Transverse colon (tissue), 3 donors: ENCODE data around the gene AUH.

Experiments
- EP300 ChIP-seq: sonication (generic); formaldehyde crosslinking; IDR thresholded peaks from one replicate; pipeline ENCODE4 v1.6.1; 2017; ENCODE audit warnings: antibody characterized with exemption, low read depth
- POLR2A ChIP-seq: fragments of 450-650 bp; IDR thresholded peaks from one replicate; pipeline ENCODE4 v1.6.1; 2016; ENCODE audit warnings: antibody characterized with exemption, mild to moderate bottlenecking, moderate library complexity
- TF ChIP-seq, protein P1 (sequence below), 5 experiments: fragments of 200-600 bp in 3 of 5; fragments of 450-650 bp in 2 of 5; sonication (generic) in 3 of 5; IDR thresholded peaks; 1 replicate in 2 of 5; 2 replicates in 3 of 5; pipeline ENCODE4 v1.5.1; 2016 to 2017; ENCODE audit warnings: antibody characterized with exemption in 5 of 5, inconsistent platforms in 3 of 5, mild to moderate bottlenecking in 2 of 5, moderate library complexity in 1 of 5

- TF ChIP-seq EP300 (no peak), POLR2A (no peak)
- TF ChIP-seq, protein P1, sequence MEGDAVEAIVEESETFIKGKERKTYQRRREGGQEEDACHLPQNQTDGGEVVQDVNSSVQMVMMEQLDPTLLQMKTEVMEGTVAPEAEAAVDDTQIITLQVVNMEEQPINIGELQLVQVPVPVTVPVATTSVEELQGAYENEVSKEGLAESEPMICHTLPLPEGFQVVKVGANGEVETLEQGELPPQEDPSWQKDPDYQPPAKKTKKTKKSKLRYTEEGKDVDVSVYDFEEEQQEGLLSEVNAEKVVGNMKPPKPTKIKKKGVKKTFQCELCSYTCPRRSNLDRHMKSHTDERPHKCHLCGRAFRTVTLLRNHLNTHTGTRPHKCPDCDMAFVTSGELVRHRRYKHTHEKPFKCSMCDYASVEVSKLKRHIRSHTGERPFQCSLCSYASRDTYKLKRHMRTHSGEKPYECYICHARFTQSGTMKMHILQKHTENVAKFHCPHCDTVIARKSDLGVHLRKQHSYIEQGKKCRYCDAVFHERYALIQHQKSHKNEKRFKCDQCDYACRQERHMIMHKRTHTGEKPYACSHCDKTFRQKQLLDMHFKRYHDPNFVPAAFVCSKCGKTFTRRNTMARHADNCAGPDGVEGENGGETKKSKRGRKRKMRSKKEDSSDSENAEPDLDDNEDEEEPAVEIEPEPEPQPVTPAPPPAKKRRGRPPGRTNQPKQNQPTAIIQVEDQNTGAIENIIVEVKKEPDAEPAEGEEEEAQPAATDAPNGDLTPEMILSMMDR (IDR thresholded peaks at IDR 0.05) = no peak
Observed at GRCh38 chr9:91219557-91219956, 142.2 kb downstream of the AUH start.
